ENCODE data around the gene MRPL34. TPM values are rescaled to one million over a fixed set of nuclear protein-coding genes. Genes with fewer than 3 reads are reported as not detected.

MRPL34 gene
- total RNA-seq, 4 donors from 2014 or later = 42.7 to 89.5 (median 73.1) TPM

GRCh38 chr19:17302391-17303166 is 3.1 kb upstream of the MRPL34 start:
- H3K36me3 ChIP-seq = peaks cover 6% of the 10 kb centered on the region
- H3K9me3 ChIP-seq = no peaks in the 10 kb centered on the region
- 60% methylated on average over 1 of the region's 29 CpGs for WGBS
- H3K4me3 ChIP-seq = peak overlapping the region; percentile 78
- TF ChIP-seq POLR2AphosphoS5 (IDR thresholded peaks at IDR 0.05) = no peak
- peaks cover 50% of the 10 kb centered on the region for H3K4me1 ChIP-seq
- no peaks in the 10 kb centered on the region for H3K27me3 ChIP-seq
- peak in 1 of 2 donors; percentile 70 for DNase-seq (ENCODE audit: low spot score in 2 of 2)
- H3K27ac ChIP-seq = peak overlapping the region; percentile 47

DNA sequence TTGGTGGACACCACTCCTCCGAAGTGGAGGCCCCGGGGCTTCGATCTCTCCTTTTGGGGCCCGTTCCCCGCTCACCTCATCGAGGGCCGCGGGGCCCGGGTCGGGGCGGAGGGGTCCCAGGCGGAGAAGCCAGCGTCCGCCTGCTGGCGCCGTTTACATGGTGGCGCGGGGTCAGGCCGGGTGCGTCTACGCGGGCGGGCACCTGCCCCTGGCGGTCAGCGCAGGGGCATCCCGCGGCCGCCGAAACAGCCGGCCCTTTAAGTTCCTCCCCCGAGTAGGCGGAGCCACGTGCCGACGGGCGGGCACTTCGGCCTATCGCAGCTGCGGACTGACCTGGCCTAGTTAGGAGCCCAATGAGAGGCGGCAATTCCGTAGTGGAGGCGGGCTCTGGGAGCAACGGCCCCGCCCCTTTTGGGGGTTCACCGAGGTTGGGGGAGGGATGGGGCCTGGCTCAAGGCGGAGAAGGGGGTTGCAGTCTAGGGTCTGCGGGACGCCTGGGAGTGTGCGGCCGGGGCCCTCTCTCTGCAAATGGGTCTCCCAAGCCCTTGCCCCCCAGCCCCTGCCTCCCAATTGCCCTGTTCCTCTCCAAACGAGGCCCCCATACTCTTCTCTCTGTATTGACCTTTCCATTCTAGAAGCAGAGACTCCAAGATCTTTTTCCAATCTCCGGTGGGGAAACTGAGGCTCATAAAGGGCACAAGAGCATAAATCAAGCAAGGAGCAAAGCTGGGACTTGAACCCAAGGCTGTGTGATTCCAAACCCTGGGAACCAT is 2.3 kb upstream of the MRPL34 start, which contains the start of gene ABHD8:
Gene ABHD8 (minus strand): TSS at position 259 of the 773 bp plus-strand sequence. CDS start 1,809 bp downstream, outside the sequence.
- TF ChIP-seq POLR2A (IDR thresholded peaks at IDR 0.05) (no peak), EP300 (IDR thresholded peaks at IDR 0.05) (no peak), POLR2AphosphoS5 (IDR thresholded peaks at IDR 0.05) (no peak)
- TF ChIP-seq, protein P1, sequence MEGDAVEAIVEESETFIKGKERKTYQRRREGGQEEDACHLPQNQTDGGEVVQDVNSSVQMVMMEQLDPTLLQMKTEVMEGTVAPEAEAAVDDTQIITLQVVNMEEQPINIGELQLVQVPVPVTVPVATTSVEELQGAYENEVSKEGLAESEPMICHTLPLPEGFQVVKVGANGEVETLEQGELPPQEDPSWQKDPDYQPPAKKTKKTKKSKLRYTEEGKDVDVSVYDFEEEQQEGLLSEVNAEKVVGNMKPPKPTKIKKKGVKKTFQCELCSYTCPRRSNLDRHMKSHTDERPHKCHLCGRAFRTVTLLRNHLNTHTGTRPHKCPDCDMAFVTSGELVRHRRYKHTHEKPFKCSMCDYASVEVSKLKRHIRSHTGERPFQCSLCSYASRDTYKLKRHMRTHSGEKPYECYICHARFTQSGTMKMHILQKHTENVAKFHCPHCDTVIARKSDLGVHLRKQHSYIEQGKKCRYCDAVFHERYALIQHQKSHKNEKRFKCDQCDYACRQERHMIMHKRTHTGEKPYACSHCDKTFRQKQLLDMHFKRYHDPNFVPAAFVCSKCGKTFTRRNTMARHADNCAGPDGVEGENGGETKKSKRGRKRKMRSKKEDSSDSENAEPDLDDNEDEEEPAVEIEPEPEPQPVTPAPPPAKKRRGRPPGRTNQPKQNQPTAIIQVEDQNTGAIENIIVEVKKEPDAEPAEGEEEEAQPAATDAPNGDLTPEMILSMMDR (IDR thresholded peaks at IDR 0.05) = peak; percentile 40 to 72
- peak within 1 kb of the TSS; percentile 78 for H3K4me3 ChIP-seq
- H3K9me3 ChIP-seq = no peaks in the 10 kb centered on the region
- H3K36me3 ChIP-seq = peaks cover under 1% of the 10 kb centered on the region
- H3K4me1 ChIP-seq = peaks cover 50% of the 10 kb centered on the region
- peak; percentile 97 to 98 for DNase-seq (ENCODE audit: low spot score in 2 of 2)
- no peaks in the 10 kb centered on the region for H3K27me3 ChIP-seq
- WGBS = 6% methylated on average over 10 of the region's 52 CpGs
- H3K27ac ChIP-seq = peak within 1 kb of the TSS; percentile 47

GRCh38 chr19:17303940-17304267 is 1.8 kb upstream of the MRPL34 start:
- peaks cover 54% of the 10 kb centered on the region for H3K4me1 ChIP-seq

DNA sequence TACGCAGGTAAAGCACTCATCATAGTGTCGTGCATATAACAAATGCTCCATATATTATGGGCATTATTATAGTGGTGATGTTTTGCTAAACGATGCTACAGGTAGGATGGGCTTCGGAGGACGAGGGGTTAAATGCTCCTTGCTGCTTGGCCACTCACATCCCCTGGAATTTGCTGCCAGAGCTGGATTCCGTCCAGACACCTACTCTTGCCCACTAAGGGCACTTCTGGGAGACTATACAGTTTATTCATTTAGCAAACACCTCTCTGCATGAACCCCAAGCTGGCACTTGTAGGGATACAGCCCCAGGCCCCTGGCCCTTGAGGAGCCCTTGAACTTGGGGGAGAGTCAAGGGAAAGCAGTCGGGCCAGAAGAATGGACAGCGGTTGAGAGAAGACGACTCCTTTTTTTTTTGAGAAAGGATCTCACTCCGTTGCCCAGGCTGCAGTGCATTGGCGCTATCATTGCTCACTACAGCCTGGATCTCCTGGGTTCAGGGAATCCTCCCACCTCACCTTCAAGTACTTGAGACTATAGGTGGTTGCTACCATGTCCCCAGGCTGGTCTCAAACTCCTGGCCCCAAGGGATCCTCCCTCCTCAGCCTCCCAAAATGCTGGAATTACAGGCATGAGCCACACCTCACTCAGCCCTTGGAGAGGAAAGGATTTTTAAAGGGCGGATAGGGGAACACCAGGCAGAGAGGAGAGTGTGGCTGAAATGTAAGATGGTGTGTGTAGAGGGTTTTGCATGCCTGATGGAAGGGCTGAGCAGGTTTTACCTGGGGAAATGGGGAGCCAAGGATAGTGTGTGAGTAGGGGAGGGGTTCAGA is 1.1 kb upstream of the MRPL34 start:
- WGBS = 47% methylated on average over 9 of the region's 12 CpGs

More at GRCh38 chr19:17303940-17304267, 1.8 kb upstream of the MRPL34 start:
- 48% methylated on average over 10 of the region's 12 CpGs for WGBS
- no peak for DNase-seq (ENCODE audit: low spot score in 2 of 2)
- Histone ChIP-seq H3K4me3 (peak overlapping the region; percentile 78), H3K9me3 (no peaks in the 10 kb centered on the region), H3K27me3 (no peaks in the 10 kb centered on the region), H3K27ac (no peak overlapping the region), H3K36me3 (no peaks in the 10 kb centered on the region)
- TF ChIP-seq POLR2A (IDR thresholded peaks at IDR 0.05) (no peak), EP300 (IDR thresholded peaks at IDR 0.05) (no peak), POLR2AphosphoS5 (IDR thresholded peaks at IDR 0.05) (no peak)
- TF ChIP-seq, protein P1 (IDR thresholded peaks at IDR 0.05) = no peak

GRCh38 chr19:17305216-17305516 is 506 bp upstream of the MRPL34 start:
- peak in 2 of 3 donors; percentile 63 to 88 for TF ChIP-seq POLR2AphosphoS5 (IDR thresholded peaks at IDR 0.05)
- TF ChIP-seq, protein P1 (IDR thresholded peaks at IDR 0.05) = no peak
- H3K4me1 ChIP-seq = peaks cover 60% of the 10 kb centered on the region
- H3K27ac ChIP-seq = peak overlapping the region; percentile 92
- no peak for DNase-seq (ENCODE audit: low spot score in 2 of 2)
- H3K4me3 ChIP-seq = peak overlapping the region; percentile 68
- no peaks in the 10 kb centered on the region for H3K9me3 ChIP-seq
- no peaks in the 10 kb centered on the region for H3K27me3 ChIP-seq
- H3K36me3 ChIP-seq = no peaks in the 10 kb centered on the region
- 0% methylated on average over 6 of the region's 7 CpGs for WGBS

More for the DNA sequence above, 1.1 kb upstream of the MRPL34 start:
- TF ChIP-seq POLR2A (IDR thresholded peaks at IDR 0.05) (no peak), EP300 (IDR thresholded peaks at IDR 0.05) (no peak), POLR2AphosphoS5 (IDR thresholded peaks at IDR 0.05) (no peak)
- TF ChIP-seq, protein P1 (IDR thresholded peaks at IDR 0.05) = no peak
- peak overlapping the region; percentile 11 for H3K27ac ChIP-seq
- no peak overlapping the region for H3K4me3 ChIP-seq
- H3K36me3 ChIP-seq = no peaks in the 10 kb centered on the region
- no peaks in the 10 kb centered on the region for H3K27me3 ChIP-seq
- peaks cover 56% of the 10 kb centered on the region for H3K4me1 ChIP-seq
- H3K9me3 ChIP-seq = no peaks in the 10 kb centered on the region
- no peak for DNase-seq (ENCODE audit: low spot score in 2 of 2)
